ENCODE results near the gene TSSC4. TPM values are rescaled to one million over a fixed set of nuclear protein-coding genes. Genes with fewer than 3 reads are reported as not detected.

Gene TSSC4
- total RNA-seq, 1 donor from 2014 or later: 59.7 TPM

DNA sequence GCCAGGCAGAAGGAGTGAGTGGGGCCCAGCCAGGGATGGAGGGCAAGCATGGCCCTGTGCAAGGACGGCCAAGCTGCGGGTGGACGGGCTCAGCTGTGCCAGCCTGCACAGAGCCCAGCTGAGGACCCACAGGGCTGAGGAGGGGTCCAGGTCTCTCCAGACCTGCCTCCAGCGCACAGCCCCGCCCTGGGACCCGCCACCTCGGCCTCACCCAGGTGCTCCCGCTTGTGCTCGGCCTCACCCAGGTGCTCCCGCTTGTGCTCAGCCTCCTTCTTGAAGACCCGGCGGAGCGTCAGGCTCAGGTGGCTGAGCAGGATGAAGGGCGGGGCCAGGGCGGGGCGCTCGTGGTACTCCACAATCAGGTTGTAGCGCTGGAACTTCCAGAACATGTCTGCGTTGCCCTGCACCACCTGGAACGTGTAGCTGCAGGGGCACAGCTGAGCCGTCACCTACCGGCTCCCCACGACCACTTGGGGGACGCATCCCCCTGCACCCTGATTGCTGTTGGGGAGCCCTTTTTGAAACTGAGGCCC is 6.4 kb downstream of the TSSC4 start:
- TF ChIP-seq, protein P1, sequence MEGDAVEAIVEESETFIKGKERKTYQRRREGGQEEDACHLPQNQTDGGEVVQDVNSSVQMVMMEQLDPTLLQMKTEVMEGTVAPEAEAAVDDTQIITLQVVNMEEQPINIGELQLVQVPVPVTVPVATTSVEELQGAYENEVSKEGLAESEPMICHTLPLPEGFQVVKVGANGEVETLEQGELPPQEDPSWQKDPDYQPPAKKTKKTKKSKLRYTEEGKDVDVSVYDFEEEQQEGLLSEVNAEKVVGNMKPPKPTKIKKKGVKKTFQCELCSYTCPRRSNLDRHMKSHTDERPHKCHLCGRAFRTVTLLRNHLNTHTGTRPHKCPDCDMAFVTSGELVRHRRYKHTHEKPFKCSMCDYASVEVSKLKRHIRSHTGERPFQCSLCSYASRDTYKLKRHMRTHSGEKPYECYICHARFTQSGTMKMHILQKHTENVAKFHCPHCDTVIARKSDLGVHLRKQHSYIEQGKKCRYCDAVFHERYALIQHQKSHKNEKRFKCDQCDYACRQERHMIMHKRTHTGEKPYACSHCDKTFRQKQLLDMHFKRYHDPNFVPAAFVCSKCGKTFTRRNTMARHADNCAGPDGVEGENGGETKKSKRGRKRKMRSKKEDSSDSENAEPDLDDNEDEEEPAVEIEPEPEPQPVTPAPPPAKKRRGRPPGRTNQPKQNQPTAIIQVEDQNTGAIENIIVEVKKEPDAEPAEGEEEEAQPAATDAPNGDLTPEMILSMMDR (IDR thresholded peaks at IDR 0.05): no peak
- ChIA-PET CTCF (no interaction called here), POLR2A (no interaction called here)
- intact Hi-C loops (cut with micrococcal nuclease): no loop called here
- ATAC-seq (ENCODE audit: low read depth) (no peak), DNase-seq (no peak)
- H3K4me3 Mint-ChIP-seq: no peak overlapping the region
- H3K9me3 Mint-ChIP-seq: no peaks in the 10 kb centered on the region
- H3K27me3 Mint-ChIP-seq: no peaks in the 10 kb centered on the region
- H3K36me3 Mint-ChIP-seq (ENCODE audit: low read depth): peaks cover 21% of the 10 kb centered on the region
- H3K27ac Mint-ChIP-seq: no peak overlapping the region
- H3K4me1 Mint-ChIP-seq: peaks cover 7% of the 10 kb centered on the region

DNA sequence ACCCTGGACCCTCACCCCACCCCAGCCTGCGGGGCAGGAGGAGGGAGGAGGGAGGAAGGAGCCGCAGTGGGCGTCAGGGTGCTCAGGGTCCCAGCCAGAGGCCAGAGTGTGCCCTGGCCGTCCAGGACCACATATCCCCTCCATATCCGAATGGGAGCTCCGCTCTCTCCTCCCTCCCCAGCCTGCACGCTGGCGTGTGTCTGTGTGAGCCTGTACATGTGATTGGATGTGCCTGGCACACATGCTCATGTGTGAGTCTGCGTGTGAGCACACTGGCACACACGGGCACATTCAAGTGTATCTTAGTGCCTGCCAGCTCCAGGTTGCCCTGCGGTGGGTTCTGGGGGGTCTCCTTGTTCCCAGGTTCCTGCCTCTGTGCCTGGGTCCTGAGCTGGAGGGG is 8.1 kb downstream of the TSSC4 start:
- TF ChIP-seq, protein P1 (IDR thresholded peaks at IDR 0.05): no peak
- H3K4me1 Mint-ChIP-seq: no peaks in the 10 kb centered on the region
- H3K9me3 Mint-ChIP-seq: no peaks in the 10 kb centered on the region
- no peak overlapping the region for H3K4me3 Mint-ChIP-seq
- POLR2A ChIA-PET: interaction anchor here (1.4 kb wide), 1 partner anchor 32 kb away, joined by 3 read pairs; the partner anchor contains the start of gene CD81
- no peak overlapping the region for H3K27ac Mint-ChIP-seq
- intact Hi-C loops (cut with micrococcal nuclease): no loop called here
- peaks cover 9% of the 10 kb centered on the region for H3K36me3 Mint-ChIP-seq (ENCODE audit: low read depth)
- ATAC-seq (ENCODE audit: low read depth) (no peak), DNase-seq (no peak)
- CTCF ChIA-PET: interaction anchor here (1.1 to 2.3 kb wide), 2 partner anchors 12 to 109 kb away, joined by 3 to 7 read pairs; no protein-coding TSS in a partner anchor
- H3K27me3 Mint-ChIP-seq: no peaks in the 10 kb centered on the region

DNA sequence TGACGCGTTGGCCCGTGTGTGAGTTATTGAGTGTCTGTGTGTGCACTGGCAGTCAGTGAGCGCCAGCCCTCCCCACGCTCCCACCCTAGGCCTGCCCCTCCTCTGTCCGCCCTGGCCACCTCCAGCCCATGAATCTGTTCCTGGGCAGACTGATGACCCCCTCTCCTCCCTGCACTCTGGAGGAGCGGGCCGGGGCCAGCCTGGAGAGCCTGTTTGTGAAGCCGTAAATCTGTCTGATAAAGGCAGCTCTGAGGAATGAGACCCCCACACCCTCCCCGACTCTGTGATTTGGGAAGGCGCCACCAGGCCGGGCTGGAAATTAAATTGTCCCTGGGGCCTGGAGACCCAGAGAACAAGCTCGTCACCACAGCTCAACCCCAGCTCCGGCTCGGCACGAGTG is 8.6 kb downstream of the TSSC4 start:
- POLR2A ChIA-PET: interaction anchor here (1.4 kb wide), 1 partner anchor 32 kb away, joined by 3 read pairs; the partner anchor contains the start of gene CD81
- CTCF ChIA-PET: interaction anchor here (1.1 to 2.3 kb wide), 2 partner anchors 11 to 110 kb away, joined by 3 to 7 read pairs; no protein-coding TSS in a partner anchor
- Mint-ChIP-seq H3K27ac (no peak overlapping the region), H3K9me3 (no peaks in the 10 kb centered on the region), H3K4me1 (no peaks in the 10 kb centered on the region), H3K27me3 (no peaks in the 10 kb centered on the region), H3K4me3 (no peak overlapping the region), H3K36me3 (ENCODE audit: low read depth) (peaks cover 6% of the 10 kb centered on the region)
- no peak for ATAC-seq (ENCODE audit: low read depth)
- intact Hi-C loops (cut with micrococcal nuclease): no loop called here
- TF ChIP-seq, protein P1 (IDR thresholded peaks at IDR 0.05): no peak
- no peak for DNase-seq

DNA sequence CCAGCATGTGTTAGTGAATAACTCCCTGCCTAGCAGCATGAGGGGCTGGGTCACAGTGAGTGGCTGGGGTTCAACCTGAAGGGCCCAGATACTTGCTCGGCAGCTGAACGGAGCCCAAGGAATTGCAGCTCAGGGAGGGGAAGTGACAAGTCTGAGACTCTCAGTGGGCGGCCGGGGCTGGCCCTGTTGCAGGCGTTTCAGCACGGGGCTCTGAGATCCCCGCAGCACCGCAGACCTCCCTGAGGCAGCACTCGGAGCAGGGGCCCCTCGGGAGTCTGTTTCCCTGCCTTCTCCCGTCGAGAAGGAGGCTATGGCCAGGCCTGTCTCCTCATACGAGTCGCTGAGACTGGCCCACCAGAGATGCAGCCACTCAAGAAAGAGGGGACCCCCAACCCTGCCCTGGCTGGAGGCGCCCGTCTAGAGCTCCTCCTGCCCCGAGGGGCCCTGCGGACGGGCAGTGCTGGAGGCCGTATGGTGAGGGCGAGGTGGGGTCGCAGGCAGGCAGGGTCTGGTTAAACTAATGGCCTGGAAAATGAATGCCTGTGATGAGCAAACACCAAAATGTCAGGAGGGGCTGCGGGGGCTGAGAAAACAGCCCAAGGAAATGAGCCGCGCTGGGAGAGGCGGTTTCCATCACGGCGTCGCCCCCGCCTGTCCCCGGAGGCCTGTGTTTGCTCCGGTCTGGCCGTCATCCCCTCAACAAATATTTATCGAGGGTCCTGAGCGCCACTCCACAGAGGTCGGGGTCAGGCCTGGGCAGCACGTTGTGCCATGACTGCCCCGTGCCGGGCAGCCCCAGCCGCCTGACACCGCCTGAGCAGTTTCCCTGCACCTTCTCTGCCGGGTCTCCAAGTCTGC is 9.3 kb downstream of the TSSC4 start:
- no peak for DNase-seq
- ChIA-PET CTCF (interaction anchor here (2.3 kb wide), 1 partner anchor 11 kb away, joined by 7 read pairs; no protein-coding TSS in a partner anchor), POLR2A (interaction anchor here (1.4 kb wide), 1 partner anchor 33 kb away, joined by 3 read pairs; the partner anchor contains the start of gene CD81)
- no peaks in the 10 kb centered on the region for H3K36me3 Mint-ChIP-seq (ENCODE audit: low read depth)
- H3K4me1 Mint-ChIP-seq: no peaks in the 10 kb centered on the region
- no peaks in the 10 kb centered on the region for H3K9me3 Mint-ChIP-seq
- TF ChIP-seq, protein P1 (IDR thresholded peaks at IDR 0.05): no peak
- H3K4me3 Mint-ChIP-seq: no peak overlapping the region
- H3K27ac Mint-ChIP-seq: no peak overlapping the region
- intact Hi-C loops (cut with micrococcal nuclease): no loop called here
- no peak for ATAC-seq (ENCODE audit: low read depth)
- no peaks in the 10 kb centered on the region for H3K27me3 Mint-ChIP-seq

DNA sequence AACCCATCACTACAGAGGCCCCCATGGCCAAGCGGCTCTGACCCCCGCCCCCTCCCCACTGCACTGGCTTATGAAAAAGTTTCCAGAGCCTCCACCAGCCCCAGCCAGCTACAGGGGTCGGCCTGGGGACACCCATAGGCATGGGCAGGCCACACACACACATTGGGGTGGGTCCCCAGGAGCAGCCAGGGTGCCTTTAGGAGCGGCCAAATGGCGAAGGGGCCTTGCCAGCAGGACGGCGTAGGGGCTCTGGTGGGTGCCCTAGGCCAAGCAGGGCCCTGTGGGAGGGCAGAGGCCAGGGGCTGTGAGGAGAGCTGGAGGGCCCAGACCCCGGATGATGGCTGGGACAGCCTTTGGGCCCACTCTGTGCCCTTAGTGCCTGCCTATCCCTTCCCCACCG is 10.1 kb downstream of the TSSC4 start:
- intact Hi-C loops (cut with micrococcal nuclease): no loop called here
- no peaks in the 10 kb centered on the region for H3K9me3 Mint-ChIP-seq
- DNase-seq: no peak
- TF ChIP-seq, protein P1 (IDR thresholded peaks at IDR 0.05): no peak
- H3K27ac Mint-ChIP-seq: no peak overlapping the region
- ChIA-PET POLR2A (no interaction called here), CTCF (interaction anchor here (2.3 kb wide), 1 partner anchor 10 kb away, joined by 7 read pairs; no protein-coding TSS in a partner anchor)
- H3K36me3 Mint-ChIP-seq (ENCODE audit: low read depth): no peaks in the 10 kb centered on the region
- no peaks in the 10 kb centered on the region for H3K27me3 Mint-ChIP-seq
- no peaks in the 10 kb centered on the region for H3K4me1 Mint-ChIP-seq
- ATAC-seq (ENCODE audit: low read depth): no peak
- H3K4me3 Mint-ChIP-seq: no peak overlapping the region

Data from activated B cell treated with CpG ODN at 0.5 μM for 24 hours (primary cell).